ENCODE results near the gene MS4A1.
"Not testable (repeated sequence)": the region's sequence is repeated elsewhere in the genome, so short reads cannot be mapped to it uniquely, and the experiment has no call there.

The MS4A1 gene

DNA sequence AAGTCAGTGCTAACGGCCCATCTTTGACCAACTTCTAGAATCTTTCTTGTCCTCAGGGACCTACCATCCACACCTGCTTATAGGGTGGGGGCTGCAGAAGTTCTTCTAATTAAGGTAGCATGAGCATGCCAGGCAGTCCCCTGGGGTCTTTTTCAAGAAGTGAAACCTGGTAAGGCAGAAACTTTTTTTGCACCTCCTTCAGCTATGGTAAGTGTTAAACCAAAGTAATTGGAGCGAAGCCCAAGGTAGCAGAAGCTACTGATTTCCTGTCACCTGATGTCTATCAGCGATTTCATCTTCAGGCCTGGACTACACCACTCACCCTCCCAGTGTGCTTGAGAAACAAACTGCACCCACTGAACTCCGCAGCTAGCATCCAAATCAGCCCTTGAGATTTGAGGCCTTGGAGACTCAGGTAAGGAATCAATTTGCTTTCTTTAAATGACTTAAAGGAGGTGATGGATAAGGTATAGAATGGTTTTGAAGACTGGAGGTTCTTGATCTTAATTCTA is at the start of gene MS4A1:
Gene MS4A1, plus strand, starts transcription at position 317 of the 512 bp plus-strand sequence. CDS start 6,528 bp downstream, outside the sequence.
- no peak for DNase-seq

DNA sequence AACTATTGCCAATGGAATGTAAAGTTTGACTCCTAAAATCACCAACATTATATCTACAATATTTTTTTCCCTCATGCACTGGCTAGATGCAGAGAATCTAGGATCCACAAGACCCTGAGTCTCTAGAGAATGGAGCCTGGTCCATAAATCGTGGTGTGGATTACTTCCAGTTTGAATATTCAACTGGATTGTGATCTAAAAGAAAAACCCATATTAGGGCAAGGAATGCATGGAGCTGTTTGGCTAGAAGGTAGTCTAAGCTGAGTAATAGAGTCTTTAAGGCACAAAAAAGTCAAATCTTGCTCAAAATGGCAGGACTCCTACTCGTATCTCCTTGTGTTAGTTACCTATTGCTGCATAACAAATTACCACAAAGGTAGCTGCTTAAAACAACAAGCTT is 35.6 kb upstream of the MS4A1 start:
- no peak for DNase-seq

DNA sequence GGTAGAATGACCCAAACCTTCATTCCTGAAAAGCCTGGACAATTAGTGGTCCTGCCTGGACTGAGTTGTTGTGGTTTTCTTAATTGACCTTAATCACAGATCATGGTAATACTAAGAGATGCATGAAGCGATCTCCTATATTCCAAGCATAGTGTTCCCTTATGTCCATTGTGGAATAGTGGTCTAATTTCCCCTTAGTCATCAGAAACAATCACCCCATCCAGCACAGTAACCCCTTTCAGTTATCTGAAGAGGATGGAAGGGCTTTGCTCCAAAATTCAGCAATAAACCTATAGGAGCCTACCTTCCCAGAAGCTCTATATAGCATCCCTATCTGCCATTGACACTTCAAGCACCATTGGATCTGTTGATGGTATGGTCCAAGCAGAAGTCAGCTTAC is 33.0 kb upstream of the MS4A1 start:
- DNase-seq = no peak

DNA sequence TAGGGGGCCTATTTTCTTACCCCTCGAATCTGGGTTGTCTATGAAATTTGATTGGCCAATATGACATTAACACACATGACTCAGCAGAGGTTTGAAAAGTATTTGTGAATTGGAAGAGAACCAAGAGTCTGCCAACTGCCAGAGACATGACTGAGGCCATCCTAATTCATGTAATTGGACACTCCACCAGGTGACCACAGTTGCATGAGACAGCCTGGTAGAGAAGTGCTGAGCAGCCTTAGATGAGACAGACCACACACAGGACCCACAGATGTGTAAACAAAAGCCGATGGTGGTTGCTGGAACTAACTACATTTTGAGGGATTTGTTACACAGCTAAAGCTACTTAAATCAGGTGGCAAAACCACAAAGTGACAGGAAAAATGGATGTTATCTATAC is 27.1 kb upstream of the MS4A1 start:
- DNase-seq = no peak

DNA sequence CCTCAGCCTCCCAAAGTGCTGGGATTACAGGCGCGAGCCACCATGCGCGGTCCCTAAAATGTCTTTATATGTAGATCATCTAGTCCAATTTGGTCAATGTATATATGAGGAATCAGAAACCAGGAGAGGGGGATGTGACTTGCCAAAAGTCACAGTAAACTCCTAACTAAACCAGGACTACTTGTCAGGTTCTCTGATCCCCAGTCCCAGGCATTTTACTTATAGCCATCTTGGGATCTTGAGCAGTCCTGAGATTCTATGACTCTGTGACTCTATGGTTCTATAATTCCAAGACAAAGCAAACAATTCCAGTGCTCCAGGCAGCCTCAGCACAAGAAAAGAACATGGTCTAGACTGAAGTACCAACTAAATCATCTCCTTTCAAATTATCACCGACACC is 26.4 kb upstream of the MS4A1 start, which contains the start of gene MS4A5:
Gene MS4A5, plus strand, starts transcription at position 301 of the 400 bp plus-strand sequence. CDS start 103 bp downstream, outside the sequence.
- no peak for DNase-seq

DNA sequence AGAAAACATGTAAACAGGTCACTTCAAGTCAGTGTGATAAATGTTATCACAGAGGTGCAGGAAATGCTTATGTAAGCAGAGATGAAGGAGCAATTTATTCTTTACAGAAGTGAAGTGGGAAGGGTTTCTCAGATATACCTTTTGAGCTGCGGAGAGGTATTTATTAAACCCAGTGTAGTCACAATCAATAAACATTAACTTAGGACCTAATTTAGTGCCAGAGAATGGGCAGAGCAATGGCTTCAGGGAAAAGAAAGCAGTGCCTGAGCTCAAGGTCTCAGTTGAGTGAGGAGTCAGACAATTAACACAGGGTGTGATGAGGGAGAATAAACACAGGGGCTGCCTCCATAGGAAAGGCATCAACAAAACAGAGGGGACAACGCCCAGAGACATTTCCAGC is 24.4 kb upstream of the MS4A1 start:
- DNase-seq = no peak

DNA sequence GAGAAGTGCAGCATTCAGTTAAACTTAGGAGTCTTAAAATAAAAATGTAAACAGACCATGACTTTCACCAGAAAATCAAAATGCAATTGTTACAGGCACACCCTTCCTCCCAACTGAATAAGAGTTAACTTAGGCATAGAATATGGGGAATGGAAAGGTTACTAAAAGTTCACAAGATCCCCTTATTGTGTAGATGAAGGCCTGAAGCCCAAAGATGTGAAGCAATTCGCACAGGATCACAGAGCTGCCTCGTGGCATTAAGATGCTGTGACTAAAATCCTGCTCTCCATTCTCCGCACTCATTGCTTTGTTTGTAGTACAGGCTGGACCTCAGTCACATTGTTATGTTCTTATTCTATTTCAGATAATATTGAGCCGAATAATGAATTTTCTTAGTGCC is 22.2 kb upstream of the MS4A1 start:
- DNase-seq = no peak

DNA sequence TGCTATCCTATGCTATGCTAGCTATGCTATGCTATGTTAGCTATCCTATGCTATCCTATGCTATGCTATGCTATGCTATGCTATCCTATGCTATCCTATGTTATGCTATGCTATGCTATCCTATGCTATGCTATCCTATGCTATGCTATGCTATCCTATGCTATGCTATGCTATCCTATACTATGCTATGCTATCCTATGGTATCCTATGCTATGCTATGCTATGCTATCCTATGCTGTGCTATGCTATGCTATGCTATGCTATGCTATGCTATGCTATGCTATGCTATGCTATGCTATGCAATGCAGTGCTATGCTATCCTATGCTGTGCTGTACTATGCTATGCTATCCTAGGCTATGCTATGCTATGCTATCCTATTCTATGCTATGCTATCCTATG is 8.6 kb upstream of the MS4A1 start:
- no peak for DNase-seq

DNA sequence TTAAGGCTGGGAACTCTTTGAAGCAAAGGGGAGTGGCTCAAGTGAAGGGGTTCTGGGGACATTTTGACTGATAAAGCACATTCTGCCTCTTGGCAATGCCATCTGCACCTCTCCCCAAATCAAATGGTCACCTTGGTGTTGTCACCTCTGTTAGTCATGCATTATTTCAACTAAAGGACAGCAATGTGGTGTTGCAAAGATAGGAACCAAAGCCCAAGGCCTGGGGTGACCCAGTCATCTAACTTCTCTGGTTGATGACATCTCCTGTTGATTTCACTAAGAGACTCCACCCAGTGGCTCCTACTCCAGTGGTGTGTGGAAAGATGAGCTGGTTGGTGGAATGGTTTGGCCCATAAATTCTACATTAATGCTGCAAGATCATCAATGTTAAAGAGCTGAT is 7.8 kb upstream of the MS4A1 start:
- no peak for DNase-seq

DNA sequence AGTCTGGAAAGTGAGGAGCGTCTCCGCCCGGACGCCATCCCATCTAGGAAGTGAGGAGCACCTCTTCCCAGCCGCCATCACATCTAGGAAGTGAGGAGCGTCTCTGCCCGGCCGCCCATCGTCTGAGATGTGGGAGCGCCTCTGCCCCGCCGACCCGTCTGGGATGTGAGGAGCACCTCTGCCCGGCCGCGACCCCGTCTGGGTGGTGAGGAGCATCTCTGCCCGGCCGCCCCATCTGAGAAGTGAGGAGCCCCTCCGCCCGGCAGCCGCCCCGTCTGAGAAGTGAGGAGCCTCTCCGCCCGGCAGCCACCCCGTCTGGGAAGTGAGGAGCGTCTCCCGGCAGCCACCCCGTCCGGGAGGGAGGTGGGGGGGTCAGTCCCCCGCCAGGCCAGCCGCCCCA is 4.5 kb upstream of the MS4A1 start:
- DNase-seq = not testable (repeated sequence)

DNA sequence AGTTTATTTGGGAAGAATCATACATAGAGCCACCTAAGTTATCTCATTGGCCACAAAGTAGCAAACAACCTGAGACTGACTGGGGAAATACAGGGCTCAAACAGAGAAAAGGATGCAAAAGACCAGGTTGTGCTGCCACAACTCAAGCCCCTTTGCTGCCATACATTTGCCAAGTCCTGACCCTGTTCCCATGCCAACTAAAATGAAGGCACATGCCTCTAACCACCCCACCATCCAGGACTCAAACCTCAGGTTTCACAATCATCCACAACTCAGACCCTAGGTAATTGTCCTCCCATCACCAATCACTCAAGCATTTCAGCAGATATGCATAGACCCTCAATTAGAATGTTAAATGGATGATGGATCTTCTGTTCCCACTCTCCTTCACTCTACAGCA is 1.4 kb upstream of the MS4A1 start:
- no peak for DNase-seq

DNA sequence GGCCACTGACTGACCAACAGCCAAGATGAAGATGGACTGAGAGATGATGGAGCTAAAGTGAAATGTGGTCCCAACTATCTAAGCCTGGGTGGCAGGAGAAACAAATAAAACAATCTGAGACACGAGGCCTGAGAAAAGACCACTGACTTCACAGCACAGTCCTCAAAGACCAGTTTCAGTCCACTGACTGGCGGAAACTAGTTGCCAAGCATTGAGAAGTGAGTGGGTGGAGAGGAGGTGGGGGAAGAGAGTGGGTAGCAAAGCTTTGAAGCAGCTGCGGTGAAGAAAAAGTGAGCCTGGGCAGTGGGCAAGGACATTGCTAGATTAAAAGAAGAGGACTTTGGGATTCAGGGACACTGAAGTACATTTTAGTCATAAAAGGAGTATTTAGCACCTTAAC is 1.9 kb downstream of the MS4A1 start:
- DNase-seq = no peak

DNA sequence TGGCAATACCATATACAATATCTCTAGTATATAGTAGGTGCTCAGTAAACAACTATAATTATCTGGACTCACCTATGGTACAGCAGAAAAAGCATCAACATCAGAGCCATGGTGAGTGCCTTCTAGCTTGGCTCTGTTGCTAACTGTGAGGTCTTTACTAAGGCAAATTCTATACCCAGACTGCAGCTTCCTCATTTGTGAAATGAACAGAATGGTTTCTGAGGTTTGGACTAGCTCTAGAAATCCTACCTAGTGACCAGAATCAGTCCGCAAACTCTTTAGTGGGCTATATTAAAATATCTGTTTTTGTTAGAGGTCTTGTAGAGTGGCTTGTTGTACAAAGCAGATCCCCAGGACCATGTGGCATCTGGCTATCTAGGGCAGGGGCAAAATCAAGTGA is 3.7 kb downstream of the MS4A1 start:
- no peak for DNase-seq

DNA sequence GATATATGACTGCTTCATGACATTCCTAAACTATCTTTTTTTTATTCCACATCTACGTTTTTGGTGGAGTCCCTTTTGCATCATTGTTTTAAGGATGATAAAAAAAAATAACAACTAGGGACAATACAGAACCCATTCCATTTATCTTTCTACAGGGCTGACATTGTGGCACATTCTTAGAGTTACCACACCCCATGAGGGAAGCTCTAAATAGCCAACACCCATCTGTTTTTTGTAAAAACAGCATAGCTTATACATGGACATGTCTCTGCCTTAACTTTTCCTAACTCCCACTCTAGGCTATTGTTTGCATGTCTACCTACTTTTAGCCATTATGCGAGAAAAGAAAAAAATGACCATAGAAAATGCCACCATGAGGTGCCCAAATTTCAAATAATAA is 13.2 kb downstream of the MS4A1 start:
- no peak for DNase-seq

DNA sequence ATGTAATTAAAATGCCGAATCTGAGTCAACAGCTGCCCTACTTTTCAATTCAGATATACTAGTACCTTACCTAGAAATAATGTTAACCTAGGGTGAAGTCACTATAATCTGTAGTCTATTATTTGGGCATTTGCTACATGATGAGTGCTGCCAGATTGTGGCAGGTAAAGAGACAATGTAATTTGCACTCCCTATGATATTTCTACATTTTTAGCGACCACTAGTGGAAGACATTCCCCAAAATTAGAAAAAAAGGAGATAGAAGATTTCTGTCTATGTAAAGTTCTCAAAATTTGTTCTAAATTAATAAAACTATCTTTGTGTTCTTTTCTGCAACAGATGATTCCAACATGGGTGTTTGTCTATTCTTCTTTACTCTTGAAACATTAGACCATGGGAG is 14.1 kb downstream of the MS4A1 start:
- DNase-seq = no peak

DNA sequence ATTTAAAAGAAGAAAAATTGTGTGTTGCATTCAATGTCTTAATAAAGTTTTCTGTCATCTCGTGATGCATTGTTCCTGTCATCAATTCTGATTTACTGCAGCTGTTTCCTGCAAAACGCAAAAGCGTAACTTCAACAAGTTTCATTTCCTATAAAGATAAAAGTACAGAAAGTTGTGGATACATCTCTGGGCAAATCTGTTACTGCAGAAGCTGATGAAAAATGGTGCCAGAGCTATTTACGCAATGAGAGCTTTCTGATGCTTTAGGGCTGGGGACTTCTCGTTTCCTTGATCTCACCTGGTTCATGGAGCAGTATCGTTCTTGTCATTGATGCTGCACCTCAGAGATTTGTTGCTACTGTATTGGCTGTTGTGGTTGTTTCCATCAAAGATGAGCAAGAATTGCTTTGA is 21.4 kb downstream of the MS4A1 start:
- DNase-seq = no peak

DNA sequence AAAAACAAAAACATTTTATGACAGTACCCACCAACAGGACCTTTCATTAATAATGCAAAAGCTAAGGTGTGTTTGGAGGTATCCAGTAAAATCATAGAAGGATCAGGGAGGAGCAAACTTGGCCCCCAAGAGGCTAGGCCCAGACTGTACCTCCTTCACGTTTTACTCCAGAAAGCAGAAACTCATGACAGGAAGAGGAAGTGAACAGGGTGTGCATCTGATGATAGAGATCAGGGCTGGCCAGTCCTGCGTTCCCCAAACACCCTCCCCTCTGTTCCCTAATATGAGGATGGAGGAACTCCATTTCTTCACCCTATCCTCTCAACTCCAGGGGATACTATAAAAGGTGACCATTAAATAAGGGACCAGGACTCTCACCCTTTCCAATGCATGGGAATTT is 26.7 kb downstream of the MS4A1 start:
- no peak for DNase-seq

DNA sequence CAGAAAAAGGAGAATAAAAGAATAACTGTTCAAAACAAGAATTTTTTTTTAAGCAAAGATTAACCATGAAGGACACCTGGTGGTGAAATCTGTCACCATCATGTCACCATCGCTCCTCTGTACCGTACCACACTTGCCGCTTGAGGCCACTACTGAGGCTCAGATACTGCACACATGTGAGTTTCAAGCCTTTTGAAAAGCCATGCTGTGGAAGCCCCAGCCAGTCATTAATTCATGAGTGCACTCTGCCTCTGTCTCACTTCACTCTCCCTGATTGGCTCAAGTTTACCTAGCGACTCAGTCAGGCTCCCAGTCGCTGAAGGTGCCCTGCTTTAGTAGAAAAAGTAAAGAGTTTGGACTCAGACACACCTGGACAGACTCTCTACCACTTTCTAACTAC is 30.3 kb downstream of the MS4A1 start:
- DNase-seq = no peak

DNA sequence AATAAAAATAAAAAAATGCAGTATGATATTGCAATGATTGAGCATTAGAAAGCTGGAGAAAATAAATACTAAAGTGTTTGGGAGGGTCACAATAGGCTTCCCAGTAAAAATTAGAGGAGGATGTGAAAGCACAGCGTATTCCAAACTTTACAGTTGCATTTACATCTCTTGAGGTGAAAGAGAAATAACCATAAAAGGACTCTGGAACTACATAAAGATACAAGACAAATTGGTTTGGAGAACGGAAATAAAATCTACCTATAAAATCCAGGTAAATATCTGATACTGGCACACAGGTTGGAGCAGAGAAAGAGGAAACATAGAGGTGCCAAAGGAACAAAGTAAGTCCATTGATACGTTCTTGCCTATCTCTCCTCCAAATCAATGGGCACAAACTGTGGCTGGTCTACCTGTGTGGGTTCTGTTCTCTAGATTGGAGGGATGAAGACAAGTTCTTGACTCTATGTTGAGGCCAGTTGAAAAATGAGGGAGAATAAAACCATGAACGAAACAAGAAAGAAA is 36.9 kb downstream of the MS4A1 start, which contains the start of gene MS4A12:
Gene MS4A12, plus strand, starts transcription at position 291 of the 522 bp plus-strand sequence. CDS start 4,541 bp downstream, outside the sequence.
- no peak for DNase-seq

DNA sequence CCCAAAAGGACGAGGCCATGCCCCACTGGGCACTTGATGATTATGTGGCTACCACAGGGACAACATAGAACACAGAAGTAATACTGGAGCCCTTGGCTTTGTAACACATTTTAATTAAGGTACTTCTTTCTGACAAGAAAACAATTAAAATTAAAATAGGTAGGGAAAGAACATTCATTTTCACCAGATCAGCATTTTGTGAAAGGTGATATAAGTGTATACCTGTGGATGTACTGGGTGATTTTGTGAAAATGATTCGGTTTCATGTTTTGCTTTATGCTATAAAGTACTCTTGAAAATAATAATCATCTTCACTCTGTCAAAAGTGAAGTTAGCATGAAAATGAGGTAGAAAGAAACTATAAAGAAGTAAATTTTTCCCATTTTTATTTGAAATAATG is 37.8 kb downstream of the MS4A1 start:
- DNase-seq = no peak

DNA sequence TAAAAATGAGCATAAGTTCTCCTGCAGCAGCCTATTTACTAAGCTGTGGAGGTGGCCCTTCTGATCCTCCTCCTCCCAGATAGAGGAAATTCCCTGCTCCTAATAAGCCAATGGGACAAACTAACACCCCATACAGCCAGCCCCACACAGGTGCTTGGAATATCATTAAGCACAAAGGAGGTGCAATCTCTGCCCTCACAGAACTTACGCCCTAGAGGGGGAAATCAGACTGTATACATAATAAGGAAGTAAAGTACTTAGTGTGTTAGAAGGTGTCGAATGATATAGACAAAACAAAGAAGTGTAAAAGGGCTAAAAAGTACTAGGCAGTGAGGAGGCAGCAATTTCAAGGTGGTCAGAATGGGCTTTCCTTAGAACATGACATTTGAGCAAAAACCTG is 42.8 kb downstream of the MS4A1 start:
- no peak for DNase-seq

DNA sequence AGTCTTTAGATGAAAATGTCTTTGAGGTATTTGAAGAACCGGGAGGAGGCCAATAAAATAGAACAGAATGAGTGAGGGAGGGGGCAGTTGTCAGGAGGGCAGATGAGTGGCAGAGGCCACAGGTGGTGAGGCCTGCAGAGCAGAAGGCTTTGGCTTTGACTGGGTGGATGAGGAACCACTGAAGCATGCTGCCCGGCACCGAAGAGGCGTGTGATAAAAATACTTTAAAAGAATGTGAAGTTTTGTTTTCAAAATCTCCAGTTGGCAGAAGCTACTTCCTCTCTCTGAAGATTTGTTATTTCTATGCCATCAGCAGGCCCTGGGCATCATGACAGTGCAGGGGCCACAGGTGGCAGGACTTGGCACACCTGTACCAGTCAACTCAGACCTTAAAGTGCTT is 43.2 kb downstream of the MS4A1 start:
- no peak for DNase-seq

DNA sequence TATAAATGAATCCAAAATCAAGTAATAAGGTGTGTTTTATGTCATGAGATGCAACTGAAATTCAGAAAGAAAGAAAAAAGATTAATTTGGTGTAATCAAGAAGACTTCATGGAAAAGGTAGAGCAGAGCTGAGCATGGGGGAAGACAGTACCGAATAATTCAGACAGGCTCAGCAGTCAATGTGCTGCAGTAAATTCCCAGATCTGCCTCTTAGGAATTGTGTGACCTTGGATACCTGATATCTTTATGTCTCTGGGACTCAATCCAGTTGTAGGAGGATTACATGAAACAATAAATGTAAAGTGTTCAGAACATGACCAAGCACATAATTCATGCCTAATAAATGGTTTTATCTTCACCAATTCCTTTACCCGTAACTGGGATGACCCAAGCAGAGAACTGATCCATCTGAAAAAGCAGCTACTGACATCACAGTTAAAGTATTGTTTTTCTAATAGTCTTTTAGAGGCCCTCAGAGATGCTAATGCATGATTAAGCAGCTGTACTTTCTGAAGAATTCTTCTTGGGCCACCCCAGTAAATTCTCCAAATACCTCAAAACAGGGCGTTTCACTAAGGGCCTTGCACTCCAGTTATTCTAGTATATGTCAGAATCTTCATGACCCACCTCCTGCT is 44.7 kb downstream of the MS4A1 start:
- no peak for DNase-seq

DNA sequence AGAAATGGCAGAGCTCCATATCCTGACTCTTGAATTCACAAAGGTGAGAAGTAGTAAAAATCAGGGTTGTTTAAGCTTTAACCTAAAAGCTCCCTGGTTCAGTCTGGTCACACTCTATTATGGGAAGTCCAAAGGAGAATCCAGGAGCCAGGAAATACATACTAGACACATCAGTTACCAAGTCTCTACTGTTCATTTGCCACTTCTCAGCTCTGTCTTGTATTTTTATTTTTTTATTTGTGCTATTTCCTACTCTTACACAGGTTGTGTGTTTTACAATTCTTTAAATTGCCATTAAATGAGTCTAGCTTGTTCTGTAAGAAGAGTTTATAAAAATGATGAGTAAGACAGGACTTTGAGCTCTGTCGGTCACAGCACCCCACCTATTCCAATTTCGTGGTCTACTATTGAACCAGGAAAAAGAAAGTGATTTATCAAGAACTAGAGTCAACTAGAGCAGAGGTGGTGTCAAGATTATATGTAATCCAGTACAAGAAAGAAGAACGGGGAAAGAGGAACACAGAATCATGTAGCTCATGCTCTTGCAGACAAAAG is 46.7 kb downstream of the MS4A1 start:
- DNase-seq = no peak
